ENCODE data around the gene SSH2.

SSH2 gene

DNA sequence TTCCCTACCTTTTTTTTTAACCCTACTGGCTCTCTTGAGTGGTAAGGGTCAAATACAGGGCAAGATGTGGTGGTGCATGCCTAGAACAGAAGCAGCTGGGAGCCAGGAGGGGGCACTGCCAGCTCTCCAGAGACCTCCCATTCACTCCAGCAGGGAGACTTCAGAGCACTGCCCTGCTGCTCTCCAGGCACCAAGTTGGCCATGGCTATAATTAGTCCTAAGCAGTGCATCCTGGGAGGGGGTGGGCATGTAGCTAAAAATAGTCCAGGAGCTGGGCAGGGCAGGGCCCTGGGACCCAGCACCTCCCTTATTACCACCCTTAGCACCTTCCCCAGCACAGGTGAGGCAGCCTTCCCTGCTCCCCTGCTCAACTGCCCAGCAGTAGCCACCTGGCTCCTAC, 310.8 kb downstream of the SSH2 start:
- no peak for DNase-seq

DNA sequence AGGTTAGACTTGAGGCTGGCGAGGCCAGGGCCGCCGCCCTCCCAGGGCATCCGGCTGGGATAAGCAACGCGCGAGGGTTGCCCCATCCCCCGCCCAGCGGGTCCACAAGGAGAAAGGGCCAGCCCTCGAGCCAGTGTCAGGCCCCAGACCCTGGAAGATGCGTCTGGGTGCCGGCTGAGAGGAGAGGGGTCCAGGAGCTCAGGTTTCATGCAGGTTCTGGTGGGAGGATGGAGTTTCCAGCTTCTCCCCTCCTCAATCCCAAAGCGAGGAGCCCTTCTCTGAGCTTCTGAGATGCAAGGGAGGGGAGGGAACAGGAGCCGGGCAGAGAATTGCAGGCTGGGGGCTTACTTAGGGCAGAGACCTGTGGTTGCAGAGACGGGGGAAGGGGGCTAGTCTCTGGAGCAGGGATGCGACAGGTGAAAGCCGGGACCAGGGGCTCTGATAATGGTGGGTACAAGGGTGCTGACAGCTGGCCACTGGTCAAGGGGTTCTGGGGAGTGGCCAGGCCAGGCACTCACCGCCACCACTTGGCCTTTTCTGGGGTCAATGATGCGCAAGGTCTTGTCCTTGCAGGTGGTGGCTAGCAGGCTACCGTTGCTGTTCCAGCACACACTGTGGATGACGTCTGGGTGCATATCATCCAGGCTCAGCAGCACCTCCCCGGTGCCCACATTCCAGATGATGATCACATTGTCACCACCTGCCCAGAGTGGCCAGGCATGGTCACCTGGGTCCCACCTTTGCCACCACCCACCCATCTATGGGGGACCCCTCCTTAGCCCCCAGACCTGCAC, 311.6 kb downstream of the SSH2 start:
- no peak for DNase-seq

DNA sequence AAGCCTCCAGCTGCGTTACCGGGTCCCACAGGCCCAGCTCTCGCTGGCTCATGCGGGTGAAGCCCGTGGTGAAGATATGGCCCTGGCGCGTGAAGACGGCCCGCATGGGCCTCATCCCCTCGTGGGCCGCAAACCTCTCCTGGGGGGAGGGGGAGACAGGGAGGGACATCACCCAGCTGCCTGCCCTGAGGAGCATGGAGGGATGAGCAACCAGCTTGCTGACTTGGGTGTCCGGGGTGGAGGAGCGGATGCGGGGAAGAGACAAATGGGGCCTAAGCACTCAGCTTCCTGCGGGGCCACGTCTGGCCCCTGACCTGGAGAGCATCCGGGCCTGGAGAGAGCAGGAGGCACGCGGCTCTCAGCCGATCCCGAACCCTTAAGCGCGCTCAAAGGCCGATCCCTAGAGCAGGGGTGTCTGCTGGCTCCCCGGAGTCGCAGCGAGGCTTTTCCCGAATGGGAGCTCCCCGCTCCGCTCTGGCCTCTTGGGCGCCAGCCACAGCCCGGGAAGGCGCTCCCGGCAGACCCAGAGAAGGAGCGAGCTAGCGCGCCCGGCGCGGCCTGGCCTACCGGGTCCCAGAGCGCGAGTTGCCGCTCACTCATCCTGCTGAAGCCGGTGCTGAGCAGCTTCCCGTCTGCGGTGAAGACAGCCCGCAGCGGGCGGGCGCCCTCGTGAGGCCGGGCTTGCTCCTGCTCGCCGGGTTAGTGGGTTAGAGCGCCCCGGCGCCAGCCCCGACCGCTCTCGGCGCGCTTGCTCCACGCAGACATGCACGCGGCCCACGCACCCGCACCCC, 312.4 kb downstream of the SSH2 start:
- peak; percentile 64 for DNase-seq

DNA sequence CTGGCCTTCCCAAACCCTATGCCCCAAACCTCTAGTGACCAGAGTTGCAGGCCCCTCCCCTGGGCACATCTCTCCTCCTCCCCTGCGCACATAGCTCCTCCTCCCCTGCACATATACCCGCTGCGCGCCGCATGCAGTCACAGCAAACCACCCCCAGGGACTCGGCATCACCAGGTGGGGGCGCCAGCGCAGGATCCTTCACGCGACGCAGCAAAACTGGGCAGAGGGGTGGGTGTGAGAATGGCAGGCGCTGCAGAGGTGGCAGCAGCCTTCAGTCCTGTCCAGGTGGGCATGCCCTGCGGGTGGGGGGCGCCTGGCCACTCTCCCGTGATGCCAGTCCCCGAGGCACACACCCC, 312.9 kb downstream of the SSH2 start:
- peak; percentile 74 for DNase-seq

DNA sequence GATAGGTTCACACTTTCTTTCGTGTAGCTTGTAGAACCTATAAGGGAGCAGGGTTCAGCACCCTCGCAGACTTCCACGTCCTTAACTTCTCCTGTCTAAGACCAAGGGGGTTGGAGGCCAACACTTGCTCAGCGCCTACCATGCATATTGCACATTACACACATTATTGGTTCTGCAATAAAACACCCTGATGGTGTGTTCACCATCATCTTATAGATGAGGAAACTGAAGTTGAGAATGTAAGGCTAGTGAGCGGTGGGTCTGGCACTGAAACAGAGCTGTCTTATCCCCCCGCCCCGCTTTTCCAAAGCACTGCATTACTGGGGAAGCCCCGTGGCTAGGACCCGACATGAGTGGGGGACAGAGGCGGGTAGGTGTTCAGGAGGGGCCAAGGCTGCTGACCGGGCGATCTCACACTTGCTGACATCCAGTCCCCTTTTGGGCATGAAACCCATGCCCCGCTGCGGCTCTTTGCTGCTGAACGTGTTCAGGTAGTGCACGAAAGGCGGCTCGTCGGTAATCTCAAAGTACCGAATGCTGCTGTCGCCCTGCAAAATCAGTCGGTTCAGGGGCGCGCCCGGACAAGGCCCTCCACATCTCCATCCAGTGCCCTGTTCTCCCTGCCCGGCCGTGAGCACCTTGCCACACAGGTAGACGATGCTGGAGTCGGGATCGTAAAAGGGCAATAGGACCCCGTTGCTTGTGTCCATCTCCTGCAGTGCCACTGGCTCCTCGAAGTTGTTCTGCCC, 313.6 kb downstream of the SSH2 start:
- no peak for DNase-seq

DNA sequence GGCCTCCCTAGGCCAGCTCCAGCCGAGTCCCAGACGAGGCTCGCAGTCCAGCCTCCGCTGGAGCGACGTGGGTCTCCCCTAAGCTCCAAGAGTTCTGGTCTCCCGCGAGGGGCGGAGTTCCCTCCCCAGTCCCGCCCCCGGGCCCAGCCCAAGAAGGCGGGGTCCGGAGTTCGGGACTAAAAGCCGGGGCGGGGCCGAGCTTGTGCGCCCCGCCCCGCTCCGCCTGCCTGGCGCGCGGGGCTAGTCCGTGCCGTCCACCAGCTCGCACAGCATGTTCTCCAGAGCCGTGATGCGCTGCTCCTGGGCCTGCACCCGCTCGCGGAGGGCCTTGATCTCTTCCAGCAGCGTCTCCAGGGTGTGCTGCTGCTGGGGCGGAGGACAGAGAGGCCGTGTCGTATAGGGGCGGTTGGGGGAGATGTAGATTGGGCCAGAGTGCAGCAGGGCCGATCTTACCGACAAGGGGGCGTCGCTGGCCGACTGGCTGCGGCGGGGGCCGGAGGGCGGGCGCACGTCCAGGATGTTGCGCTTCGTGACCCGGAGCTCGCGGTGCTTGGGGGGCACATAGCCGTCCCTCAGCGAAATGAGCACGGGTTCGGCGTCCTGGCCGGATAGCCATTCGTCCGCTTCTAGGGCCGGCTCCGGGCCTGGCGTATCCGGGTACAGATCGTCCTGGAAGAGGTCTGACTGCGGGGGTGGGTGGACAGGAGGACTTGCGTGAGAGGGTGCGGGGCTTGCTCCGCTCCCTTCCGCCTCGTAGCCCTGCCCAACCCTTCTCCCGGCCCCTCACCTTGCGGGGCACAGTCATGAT, 314.3 kb downstream of the SSH2 start:
- peak; percentile 91 for DNase-seq

DNA sequence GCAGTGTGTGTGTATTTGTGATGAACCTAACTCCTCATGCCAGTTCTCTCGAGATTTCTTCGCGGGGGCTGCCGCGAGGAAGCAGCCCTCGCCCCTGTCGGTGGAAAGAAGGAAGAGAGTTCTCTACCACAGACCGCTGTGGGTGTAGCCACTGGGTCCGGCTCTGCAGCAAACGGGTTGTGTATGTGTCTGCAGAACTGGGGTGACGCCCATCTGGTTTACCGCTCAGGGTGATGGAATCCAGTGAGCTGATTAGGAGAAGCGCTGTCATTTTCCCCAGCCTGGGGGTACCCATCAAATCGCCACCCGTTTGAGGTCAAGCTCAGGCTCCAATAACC, 315.0 kb downstream of the SSH2 start:
- DNase-seq = no peak

DNA sequence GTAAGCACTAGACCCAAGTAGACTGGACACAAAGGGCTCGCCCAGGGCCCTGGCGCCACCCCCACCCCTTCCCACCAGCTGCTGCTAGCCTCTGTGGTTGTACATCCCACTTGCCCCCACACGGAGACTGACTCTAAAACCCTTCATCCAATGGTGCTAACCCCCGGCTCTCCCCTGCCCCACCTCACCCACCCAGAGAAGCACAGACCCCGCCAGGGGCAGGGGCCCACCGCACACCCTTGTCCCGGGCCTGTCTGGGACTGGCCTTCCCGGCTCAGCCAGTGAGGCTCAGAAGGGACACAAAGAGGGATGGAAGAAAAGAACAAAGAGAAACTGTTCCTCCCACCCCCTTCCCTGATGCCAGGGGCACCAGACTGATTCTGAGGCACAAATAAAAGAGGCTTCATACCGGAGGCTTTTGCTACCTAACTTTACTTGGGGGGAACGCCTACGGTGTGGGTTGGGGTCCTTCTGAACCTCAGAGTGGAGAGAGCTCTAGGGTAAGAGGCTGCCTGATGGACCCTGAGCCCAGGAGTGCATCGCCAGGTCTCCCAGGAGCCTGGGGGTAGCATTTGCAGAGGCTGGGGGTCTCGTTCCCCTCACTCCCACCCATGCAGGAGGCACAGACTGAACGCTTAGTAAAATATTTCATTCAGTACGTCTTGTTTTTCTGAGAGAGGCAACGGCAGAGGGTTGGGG, 315.5 kb downstream of the SSH2 start:
- no peak for DNase-seq

DNA sequence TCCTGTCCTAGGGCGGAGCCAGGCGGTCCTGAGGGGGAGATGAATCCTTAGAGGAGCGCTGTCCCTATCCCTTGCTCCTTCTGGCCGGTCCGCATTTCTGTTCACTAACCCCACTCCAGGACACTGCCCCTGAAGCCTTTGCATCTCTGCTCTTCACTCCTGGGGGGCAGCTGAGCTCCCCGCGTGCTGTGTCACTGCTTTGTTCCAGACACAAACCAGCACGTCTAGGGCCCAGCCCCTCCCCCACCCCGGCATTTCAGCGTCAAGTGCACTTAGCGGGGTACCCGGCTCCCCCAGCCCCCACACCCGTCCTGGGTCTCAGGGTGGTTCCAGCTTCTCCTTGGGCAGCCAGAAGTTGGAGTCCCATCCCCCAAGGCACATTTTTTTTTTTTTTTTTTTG, 316.2 kb downstream of the SSH2 start:
- DNase-seq = no peak

DNA sequence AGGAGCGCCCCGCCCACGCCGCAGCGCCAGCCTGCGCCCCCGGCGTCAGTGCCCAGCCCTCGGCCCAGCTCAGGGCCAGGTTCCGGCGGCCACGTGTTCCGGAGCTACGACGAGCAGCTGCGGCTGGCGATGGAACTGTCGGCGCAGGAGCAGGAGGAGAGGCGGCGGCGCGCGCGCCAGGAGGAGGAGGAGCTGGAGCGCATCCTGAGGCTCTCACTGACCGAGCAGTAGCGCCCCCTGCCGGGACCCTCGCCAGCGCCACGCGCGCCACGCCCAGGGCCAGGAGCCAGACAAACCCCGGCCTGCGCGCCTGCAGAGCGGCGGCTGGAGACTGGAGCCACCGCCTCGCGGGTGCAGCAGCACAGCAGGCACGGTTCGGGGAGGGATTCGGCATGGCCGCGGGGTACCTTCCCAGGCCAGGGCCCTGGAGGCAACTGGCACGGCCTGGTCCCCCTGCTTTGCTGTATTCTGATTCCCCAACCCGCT, 316.6 kb downstream of the SSH2 start:
- peak; percentile 96 for DNase-seq

DNA sequence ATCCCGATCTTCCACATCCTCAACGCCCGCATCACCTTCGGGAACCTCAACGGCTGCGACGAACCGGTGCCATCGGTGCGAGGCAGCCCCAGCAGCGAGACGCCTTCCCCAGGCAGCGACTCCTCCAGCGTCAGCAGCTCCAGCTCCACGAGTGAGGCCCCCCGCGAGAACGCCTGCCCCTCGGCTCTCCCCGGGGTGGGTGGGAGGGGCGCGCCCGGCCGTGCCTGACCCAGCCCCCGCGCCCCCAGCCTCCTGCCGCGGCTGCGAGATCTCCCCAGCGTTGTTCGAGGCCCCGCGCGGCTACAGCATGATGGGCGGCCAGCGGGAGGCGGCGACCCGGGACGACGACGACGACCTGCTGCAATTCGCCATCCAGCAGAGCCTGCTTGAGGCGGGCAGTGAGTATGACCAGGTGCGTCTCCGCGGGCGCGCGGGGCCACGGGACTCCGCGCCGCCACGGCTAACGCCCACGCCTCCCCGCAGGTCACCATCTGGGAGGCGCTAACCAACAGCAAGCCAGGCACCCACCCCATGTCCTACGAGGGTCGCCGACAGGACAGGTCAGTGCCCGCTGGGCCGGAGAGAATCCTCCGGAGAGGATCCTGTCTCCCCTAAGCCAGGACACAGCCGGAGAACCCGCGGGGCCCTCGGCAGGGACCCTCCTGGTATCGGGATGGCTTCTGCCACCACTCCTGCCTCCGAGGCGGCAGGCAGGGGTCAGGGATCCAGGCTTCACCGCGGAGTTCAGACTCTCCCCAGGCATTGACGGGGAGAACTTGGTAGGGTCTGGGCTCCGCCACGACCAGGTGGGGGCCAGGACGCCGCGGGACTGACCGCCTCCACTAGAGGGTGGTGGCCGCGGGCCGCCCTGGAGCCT, 317.4 kb downstream of the SSH2 start:
- DNase-seq = no peak

DNA sequence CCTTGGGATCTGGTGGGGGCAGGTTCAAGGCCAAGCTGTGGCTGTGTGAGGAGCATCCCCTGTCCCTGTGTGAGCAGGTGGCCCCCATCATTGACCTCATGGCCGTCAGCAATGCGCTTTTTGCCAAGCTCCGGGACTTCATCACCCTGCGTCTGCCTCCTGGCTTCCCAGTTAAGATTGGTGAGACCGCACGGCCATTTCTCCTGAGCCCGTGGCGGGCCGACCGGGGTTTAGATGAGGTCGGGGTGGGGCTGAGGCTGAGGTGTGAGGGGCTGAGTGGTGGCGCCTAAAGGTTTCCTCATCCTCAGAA, 318.0 kb downstream of the SSH2 start:
- no peak for DNase-seq

DNA sequence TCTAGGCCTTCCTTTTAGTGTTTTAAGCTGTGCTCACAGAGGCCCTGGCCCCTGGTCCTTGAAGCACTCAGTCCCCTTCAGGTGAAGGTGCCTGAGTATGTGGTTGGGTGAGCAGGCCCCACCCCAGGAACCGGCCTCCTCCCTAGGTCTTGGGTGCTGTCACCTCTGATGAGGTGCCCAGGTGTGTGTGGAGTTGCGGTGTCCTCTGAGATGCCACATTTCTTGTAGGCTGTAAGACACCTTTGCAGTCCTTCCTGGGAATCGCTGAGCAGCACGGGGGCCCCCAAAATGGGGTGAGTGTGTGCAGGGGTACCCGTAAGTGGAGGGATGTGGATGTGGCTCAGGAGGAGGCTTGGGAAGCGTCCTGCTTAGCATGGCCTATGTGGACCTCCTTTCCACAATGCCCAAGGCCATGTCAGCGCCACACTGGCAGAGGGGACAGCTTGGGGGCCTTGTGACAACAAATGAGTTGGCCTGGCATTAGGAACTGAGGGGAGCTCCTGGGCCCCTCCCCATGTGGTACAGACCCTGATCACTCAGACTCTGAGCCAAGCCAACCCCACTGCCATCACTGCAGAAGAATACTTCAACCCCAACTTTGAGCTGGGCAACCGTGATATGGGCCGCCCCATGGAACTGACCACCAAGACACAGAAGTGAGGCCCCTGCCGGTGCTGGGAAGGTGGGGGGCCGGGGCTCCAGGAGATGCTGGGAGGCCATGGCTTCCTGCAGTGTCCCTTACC, 318.5 kb downstream of the SSH2 start:
- no peak for DNase-seq

DNA sequence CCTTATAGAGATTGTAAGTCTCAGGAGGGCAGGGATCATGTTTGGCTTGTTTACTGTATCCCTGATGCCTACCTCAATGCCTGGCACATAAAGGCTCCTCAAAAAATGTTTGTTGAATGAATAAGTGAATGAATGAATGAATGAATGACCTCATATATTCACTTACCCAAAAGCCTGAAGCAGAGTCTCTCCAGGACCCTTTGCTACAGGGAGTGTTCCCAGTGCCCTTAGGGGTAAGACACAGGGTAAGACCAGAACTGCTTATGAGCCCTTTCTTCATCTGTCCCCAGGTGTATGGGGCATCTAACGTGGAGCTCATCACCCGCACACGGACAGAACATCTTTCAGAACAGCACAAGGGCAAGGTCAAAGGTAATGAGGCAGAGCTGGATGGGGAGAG, 319.6 kb downstream of the SSH2 start:
- DNase-seq = no peak

DNA sequence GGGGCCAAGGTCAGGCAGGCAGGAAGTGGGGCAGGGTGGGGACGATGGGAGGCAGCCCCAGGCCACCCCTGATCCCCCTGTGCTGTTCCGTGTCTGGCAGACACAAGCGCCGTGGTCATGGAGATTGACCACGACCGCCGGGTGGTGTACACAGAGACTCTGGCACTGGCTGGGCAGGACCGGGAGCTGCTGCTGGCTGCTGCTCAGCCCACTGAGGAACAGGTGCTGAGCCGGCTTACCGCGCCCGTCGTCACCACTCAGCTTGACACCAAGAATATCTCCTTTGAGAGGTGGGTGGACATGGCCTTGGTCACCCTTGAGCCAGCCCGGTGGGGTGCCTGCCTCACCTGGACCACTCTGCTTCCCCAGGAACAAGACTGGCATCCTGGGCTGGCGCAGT, 321.0 kb downstream of the SSH2 start:
- DNase-seq = no peak

DNA sequence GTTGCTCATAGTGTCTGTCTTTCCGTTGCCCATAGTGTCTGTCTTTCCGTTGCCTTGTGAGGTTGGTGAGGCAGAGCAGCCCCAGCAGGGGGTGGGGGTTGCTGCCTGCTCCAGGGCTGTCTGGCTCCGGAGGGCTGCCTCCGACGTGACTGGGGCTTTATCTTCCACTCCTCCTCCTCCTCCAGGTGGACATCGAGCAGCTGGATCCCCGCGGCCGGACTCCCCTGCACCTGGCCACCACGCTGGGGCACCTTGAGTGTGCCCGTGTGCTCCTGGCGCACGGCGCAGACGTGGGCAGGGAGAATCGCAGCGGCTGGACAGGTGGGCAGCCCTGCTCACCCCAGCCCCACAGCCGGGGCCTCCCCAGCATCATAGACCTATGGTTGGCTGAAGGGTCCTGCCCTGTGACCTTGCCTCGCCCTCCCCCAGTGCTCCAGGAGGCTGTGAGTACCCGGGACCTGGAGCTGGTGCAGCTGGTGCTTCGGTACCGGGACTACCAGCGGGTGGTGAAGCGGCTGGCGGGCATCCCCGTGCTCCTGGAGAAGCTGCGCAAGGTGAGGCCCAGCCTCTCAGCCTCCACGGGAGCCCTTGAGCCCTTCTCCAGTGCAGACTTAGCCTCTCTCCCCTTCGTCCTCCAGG, 322.4 kb downstream of the SSH2 start:
- no peak for DNase-seq

DNA sequence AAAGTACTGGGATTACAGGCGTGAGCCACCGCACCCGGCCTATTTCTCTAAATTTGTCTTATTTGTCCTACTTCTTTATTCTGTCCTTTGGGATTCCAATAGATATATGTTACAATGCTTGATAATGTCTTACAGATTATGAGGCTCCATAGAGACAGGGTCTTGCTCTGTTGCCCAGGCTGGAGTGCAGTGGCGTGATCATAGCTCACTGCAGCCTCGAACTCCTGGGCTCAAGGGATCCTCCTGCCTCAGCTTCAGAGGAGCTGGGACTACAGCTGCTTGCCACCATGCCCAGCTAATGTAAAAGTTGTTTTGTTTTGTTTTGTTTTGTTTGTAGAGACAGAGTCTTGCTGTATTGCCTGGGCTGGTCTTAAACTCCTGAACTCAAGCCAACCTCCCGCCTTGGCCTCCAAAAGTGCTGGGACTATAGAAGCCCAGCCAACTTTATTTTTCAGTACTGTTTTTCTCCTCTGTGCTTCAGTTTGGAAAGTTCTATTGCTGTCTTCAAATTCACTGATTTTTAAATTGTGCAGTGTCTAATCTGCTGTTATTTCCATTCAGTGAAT, 326.8 kb downstream of the SSH2 start:
- peak; percentile 74 for DNase-seq

DNA sequence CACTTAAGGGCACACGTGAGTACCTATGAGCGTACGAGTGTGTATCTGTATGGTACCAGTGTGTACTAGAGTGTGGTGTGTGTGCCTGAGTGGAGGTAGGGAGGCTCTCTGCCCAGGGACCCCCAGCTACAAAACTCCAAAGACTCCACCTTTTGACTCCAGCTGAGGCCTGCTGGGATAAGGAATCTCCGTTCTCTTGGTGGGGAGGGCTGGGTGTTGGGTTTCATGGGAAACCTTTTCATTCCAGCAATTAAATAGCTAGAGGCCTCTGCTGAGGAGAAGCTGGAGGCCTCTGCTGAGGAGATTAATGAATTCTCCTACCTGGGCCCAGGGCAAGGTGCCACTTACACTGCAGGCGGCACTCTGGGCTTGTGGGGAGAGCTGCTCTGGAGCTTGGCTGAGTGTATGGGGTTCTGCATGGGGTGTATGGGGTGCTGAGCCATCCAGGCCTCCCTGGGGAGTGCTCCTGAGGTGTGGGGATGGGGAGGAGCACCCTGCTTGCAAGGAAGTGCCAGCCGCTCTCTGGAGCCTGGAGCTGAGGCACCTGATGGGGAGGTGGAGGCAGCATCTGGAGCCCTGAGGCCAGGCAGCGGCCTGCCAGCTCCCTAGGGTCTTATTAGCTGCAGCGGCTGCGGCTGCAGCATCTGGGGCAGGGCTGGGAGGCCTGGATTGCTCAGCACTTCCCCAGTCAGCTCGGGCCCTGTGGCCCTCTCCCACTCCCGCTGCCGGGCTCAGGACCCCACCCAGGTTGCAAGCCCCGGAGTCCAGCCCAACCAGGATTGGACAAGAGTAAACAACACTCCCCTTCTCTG, 332.5 kb downstream of the SSH2 start:
- peak; percentile 22 for DNase-seq

DNA sequence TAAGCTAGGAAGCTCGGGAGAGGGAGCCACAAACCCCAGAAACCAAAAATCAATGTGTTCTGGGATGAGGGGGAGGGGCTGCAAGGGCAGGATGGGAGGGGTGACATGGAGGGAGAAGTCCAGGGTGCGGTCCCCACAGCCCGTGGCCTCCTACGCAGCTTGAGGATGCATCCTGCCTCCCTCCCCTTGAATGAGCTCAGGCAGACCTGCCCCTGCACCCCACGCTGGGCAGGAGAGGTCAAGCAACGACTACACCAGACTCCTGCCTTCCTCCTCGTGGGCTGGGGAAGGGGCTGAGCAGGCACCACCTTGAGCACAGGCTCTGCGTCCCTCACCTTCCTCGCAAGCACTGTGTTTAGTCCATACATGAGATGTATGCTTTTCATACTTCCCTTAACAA, 333.2 kb downstream of the SSH2 start:
- DNase-seq = peak; percentile 27

Data from right hindlimb (tissue), 1 donor.